HG03558 (cell line): ENCODE results near the gene ARHGAP32.
"Not testable (repeated sequence)": the region's sequence is repeated elsewhere in the genome, so short reads cannot be mapped to it uniquely, and the experiment has no call there.

Experiments
- ATAC-seq: cut with Tn5 transposase; IDR thresholded peaks from one replicate; pipeline ENCODE4 v1.9.1; 2021; ENCODE audit warnings: moderate number of reproducible peaks; ENCODE audit not compliant: unreplicated experiment; ENCODE audit errors: extremely low read depth

The ARHGAP32 gene

DNA sequence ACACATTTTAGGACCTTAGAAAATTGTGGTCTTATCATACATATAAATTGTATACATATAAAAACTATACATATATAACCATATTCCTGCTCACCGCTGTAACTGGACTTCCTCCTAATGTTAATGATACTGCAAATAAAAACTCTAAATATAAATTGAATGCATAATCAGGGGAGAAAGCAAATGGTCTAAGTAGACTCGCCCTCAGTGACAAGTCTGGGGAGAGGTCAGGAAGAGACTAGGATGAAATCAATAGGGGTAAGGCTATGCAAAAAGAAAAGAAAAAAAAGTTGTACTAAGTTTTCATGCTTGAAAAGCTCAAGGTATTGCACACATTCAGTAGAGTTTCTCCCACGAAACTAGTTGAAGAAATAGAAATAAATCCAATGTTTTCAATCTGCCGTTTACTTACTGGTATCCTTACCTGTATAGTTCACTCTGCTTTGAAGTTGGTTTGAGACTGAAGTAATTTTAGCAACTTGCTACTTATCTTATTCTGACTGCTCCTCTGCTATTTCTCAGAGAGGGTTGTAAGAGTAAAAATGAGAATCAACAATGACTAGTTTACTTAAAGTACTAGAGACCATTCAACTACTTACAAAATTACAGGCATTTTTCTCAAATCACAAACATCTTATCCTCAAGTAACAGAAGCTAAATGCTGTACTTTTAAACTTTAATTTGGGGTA, 12.2 kb upstream of the ARHGAP32 start:
- ATAC-seq: no peak

DNA sequence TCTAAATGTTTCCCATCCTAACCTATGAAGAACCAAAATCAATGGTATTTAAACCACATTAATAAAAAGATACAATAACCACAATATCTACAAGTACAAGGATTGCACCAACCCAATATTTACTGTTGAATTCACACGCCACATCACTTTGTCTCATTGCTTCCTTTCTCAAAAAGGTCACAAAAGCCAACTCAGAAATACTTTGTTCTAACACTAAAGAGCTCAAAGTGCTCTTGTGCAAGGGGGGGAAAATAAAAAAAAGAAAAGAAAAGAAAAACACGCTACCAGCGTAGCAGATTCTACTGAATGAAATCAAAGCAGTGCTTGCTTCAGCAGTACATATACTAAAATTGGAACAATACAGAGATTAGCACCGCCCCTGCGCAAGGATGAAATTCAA, 10.5 kb upstream of the ARHGAP32 start:
- ATAC-seq: no peak

DNA sequence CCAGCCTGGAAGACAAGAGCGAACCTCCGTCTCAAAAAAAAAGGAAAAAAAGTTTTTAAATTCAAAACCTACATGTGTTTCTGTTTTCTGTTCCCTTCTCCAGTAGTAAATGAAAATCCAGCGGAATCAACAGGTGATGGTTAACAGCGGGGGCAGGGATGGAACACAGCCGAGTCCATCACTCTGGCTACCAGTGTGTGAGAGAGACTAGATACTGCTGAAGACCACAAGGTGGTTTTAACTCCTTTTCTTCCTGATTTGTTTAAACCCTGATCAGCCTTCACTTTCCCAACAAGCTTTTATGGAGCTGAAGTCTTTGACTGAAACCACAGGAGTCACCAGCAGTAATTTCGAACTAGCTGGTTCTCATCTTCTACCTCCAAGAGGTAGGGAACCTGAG, 3.6 kb upstream of the ARHGAP32 start:
- ATAC-seq: no peak

DNA sequence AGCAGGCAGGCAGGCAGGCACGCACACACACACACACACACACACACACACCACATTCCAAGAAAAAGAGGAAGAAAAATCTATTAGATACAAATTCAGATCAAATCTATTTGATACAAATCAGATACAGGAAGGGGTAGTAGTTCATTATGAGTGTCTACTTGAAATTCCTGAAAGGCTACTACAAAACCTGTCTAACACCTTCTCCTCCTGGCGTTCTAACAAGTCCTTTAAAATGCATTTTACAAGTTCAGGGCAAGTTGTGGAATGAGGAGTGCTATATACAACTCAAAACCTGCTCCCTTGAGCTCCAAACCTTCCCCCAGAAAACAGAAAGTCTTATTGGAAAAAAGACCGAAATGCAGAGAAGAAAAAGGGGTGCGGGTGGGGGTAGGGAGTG, 476 bp downstream of the ARHGAP32 start:
- no peak for ATAC-seq

DNA sequence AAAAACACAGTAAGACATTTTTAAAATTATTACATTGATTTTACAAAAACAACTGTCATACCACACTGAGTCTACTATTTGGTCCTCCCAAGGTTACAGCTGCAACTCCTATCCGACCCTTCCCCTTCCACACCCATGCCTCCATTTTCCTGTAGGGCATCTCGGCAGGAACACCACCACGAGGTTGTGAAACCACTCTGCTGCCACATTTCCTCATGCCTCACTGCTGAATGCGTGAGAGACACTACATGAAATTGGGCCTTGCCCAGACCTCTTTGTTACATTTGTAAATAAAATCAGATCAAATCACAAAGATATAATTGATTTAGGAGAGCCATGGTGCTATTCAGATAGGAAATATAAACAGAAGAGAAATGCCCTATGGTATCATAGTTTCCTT, 2.0 kb downstream of the ARHGAP32 start:
- no peak for ATAC-seq

DNA sequence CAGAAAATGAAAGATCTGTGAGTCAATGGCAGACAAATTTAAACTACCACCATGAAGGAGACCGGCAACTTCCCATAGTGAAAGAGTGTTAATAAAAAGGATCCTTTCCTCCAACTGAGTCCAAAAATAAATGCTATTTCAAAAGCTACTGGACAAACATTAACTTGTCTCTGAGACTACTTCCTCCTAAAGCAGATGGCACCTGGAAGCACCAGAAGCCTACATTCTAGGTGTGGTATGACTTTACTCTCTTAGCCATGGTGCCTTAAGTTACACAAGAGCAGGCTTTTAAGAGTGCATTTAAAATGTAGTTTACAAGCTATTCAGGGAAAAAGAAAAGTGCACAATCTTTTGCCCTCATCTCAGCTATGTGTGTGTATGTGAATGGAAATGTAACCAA, 2.5 kb downstream of the ARHGAP32 start:
- ATAC-seq: no peak

DNA sequence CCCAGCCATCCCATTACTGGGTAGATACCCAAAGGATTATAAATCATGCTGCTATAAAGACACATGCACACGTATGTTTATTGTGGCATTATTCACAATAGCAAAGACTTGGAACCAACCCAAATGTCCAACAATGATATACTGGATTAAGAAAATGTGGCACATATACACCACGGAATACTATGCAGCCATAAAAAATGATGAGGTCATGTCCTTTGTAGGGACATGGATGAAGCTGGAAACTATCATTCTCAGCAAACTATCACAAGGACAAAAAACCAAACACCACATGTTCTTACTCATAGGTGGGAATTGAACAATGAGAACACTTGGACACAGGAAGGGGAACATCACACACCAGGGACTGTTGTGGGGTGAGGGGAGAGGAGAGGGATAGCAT, 7.0 kb downstream of the ARHGAP32 start:
- not testable (repeated sequence) for ATAC-seq

DNA sequence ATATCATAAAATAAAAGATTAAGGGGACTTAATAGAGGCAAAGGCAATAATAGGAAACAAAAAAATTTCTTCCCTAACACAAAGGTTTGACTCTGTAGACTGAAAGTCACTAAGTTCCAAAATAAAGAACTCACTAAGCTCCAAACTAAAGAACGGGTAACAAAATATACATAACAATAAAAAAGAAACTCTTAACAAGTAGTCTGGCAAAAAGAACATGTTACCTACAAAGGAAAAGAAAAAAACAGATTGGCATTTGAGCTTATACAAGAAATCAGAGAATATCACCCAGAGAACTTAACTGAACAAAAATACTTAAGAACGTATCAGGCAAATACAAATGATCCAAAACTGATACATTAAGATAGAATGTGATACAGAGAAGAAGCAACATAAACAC, 7.5 kb downstream of the ARHGAP32 start:
- no peak for ATAC-seq

DNA sequence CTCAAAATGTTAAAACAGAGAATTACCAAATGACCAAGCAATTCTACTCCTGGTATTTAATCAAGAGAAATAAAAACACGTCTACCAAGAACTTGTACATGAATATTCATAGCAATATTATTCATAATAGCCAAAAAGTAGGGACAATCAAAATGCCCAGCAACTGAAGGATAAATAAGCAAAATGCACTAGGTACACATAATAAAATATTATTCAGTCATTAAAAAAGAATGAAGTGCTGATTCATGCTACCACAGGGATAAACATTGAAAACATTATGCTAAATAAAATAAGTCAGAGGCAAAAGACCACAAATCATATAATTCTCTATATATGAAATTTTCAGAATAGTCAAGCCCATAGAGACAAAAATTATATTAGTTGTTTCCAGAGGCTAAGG, 24.8 kb downstream of the ARHGAP32 start:
- ATAC-seq: no peak

DNA sequence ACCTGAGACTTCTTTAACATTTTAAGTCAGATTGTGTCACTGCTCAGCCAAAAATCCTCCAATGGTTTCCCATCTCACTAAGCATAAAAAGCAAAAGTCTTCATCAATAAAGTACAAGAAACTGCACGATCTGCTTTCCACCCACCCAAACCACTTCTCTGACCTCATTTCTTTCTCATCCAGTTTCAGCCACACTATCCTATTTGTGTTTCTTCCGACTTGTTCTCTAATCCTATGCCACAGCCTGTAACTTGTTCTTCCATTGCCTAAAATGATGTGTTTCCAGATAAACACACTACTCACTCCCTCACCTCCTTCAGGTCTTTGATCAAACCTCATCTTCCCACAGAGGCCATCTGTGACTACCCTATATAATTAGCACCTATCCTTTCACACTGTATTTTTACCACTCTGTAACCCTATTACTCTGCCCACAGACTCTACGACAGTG, 28.4 kb downstream of the ARHGAP32 start:
- no peak for ATAC-seq

DNA sequence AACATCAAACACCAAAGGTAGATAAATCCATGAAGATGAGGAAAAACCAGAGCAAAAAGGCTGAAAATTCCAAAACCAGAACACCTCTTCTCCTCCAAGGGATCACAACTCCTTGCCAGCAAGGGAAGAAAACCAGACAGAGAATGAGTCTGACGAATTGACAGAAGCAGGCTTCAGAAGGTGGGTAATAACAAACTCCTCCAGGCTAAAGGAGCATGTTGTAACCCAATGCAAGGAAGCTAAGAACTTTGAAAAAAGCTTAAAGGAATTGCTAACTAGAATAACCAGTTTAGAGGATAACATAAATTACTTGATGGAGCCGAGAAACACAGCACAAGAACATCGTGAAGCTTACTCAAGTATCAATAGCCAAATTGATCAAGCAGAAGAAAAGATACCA, 35.0 kb downstream of the ARHGAP32 start:
- not testable (repeated sequence) for ATAC-seq

DNA sequence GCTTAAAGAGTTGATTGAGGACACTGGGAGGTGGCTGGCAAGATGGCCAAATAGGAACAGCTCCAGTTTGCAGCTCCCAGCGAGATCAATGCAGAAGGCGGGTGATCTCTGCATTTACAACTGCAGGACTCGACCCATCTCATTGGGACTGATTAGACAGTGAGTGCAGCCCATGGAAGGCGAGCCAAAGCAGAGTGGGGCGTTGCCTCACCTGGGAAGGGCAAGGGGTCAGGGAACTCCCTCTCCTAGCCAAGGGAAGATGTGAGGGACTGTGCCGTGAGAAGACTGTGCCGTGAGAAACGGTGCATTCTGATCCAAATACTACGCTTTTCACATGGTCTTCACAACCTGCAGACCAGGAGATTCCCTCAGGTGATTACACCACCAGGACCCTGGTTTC, 36.4 kb downstream of the ARHGAP32 start:
- no peak for ATAC-seq

DNA sequence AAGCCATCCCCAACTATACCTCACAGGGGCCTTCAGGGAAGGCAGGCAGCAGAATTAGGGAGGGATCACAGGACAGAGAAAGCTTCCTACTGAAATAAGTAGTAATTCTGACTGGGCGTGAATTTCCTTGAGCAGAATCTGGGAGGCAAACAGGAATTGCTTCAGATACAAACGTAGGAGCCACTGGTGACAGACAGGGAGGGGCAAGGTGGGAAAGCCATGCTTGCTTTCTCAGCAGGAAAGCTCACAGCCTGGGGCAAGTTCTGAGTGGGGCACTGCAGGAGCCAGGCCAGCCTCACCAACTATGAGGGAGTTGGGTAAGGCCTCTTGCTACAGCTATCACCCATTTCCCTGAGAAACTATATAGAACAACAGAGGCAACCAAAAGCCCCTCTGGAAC, 43.6 kb downstream of the ARHGAP32 start:
- no peak for ATAC-seq

DNA sequence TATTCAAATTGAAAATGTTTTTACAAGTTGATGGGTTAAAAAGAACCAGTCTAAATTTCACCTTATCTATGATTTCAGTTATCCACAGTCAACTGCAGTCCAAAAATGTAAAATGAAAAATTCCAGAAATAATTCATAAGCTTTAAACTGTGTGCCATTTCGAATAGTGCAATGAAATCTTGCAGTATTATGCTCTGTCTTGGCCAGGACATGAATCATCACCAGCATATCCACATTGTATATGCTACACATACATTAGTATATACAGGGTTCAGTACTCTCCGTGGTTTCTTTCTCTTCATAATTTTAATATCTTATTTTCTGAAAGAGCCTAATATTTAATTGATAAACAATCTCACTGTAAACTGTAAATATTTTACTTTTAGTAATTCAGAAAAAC, 45.9 kb downstream of the ARHGAP32 start:
- no peak for ATAC-seq

DNA sequence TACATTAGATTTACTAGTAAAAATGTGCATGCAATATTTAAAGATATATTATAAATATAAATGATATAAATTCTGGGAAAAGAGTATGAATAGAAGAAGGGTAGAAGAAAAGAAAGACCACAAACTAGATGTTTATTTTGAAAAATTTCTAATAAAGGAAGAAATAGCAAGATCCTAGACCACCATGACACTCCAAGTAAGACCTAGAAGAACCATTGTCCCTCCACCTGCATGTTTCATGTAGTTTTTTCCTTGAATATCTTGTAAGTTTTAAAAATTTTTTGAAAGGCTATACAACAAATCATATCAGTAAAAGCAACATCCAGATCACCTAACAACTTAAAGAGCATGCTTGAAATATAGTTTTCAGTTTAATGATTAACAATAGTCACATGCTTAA, 46.8 kb downstream of the ARHGAP32 start:
- ATAC-seq: no peak

DNA sequence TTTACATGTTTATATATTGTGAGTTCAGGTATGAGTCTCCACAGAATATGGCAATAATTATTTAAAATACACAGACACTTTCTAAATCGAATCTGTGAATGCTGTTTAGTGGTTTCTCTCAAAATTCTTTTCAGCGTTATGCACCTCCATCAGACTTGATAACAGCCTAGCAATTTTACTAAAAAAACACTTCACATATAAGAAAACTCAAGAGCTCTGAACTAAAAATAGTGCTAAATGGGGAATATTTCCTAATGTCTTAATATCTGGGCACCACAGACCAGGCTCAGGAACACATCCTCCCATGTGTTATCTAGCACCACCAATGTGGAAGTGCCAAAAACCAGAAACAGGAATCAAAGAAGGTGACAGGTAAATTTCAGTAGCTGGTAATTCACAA, 47.9 kb downstream of the ARHGAP32 start:
- no peak for ATAC-seq

DNA sequence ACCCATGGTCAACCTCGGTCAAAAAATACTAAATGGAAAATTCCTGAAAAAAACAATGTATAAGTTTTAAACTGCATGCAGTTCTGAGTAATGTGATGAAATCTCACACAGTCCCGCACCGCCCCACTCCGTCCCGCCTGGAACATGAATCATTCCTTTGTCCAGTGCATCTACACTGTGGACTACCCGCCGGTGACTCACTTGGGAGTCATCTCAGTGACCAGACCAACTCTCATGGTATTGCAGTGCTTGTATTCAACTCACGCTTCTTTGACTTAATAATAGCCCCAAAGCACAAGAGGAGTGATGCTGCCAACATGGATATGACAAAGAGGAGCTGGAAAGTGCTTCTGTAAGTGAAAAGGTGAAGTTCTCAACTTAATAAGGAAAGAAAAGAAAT, 48.8 kb downstream of the ARHGAP32 start:
- no peak for ATAC-seq

DNA sequence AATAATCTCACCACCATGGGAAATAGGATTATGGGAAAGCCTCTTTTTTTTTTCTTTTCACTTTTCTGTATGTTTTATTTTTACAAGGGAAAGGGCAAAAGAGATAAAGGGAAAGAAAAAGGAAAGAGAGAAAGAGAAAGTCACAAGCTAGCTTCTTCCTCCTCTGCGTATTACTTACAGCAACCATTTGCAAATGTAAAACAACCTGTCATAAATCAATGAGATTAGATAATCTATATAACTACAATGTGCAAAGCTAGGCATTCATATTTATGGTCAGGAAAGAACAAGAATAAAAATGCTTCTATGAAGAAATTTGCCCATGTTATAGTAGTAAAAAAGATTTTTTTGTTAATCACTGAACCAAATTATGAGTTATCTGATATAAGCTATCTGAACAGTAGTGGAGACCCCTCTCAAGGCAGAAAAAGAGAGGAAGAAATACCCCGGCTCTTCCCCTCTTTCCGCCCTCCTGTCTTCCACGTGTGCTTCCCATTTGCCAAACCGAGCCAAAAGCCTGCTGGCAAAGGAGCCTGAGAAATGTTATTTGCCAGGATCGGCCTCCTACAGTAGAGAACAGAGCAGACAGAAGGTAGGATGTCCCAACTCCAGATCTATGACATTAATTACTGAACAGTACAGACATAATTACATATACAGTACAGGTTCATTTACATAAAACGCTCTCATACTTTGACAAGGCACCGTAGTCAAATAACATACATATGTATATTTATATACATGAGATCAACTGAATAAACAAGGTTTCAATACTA, 50.2 kb downstream of the ARHGAP32 start:
- no peak for ATAC-seq

DNA sequence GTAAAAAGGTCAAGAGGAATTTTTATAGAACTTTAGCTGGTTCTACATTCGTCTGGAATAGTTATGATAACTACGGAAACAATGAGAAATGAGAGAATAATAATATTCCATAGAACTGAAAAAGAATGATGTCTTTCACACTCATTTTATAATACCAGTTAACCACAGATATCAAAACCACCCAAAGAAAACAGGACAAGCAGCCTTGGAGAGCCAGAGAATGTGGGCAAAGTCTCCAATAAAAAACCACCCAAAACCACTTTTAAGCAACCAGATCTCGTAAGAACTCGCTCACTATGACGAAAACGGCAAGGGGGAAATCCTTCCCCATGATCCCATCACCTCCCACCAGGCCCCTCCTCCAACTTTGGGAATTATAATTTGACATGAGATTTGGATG, 60.8 kb downstream of the ARHGAP32 start:
- no peak for ATAC-seq

DNA sequence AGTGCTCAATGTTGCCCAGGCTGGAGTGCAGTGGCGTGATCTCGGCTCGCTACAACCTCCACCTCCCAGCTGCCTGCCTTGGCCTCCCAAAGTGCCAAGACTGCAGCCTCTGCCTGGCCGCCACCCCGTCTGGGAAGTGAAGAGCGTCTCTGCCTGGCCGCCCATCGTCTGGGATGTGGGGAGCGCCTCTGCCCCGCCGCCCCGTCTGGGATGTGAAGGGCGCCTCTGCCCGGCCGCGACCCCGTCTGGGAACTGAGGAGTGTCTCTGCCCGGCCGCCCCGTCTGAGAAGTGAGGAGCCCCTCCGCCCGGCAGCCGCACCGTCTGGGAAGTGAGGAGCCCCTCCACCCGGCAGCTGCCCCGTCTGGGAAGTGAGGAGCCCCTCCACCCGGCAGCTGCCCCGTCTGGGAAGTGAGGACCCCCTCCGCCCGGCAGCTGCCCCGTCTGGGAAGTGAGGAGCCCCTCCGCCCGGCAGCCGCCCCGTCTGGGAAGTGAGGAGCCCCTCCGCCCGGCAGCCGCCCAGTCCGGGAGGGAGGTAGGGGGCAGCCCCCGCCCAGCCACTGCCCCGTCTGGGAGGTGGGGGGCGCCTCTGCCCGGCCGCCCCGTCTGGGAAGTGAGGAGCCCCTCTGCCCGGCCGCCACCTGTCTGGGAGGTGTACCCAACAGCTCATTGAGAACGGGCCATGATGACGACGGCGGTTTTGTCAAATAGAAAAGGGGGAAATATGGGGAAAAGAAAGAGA, 63.1 kb downstream of the ARHGAP32 start:
- ATAC-seq: not testable (repeated sequence)

DNA sequence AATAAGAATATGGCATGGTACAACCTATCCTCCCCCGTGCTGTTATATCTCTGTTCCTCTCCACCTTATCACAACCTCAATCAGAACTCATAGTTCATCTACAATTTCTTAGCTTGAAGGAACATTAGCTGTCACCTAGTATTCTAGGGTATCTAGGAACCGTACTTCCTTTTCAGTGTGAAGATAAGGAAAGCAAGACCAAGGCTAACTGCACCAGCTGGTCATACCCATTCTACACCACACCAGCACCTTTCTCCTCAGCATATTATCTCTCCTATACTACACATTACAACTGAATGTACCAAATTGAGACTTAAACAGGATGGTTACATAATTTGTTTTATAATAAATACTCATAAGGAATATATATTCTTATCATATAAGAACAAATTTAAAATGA, 73.1 kb downstream of the ARHGAP32 start:
- no peak for ATAC-seq
